Fibroblast of skin of scalp (primary cell): ENCODE data around the gene LACRT.

Source experiments
- DNase-seq: peaks from one replicate; pipeline ENCODE4 v3.0.0-alpha.2; 2013

Gene LACRT

GRCh38 chr12:54598970-54599369 is 35.7 kb downstream of the LACRT start:
- no peak for DNase-seq

DNA sequence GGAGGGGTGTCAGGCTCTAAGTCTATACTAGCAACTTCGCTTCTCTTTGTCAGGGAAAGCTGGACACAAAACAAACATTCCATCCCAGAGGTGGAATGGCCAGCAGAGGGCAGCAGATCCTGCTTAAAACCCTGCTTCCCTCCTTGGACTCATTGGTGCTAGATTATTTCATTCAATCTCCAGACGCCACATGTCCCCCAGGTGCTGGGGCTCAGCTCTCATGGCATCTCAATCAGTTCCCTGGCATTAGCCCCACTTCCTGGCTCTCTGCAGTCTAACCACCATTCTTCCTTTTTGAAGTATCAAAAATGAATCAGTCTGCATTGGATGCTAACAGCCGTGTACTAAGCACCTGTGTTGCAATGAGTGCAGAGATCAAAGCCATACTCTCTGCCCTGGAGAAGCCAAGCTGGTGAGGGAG is 38.2 kb downstream of the LACRT start:
- DNase-seq = peak; percentile 47

DNA sequence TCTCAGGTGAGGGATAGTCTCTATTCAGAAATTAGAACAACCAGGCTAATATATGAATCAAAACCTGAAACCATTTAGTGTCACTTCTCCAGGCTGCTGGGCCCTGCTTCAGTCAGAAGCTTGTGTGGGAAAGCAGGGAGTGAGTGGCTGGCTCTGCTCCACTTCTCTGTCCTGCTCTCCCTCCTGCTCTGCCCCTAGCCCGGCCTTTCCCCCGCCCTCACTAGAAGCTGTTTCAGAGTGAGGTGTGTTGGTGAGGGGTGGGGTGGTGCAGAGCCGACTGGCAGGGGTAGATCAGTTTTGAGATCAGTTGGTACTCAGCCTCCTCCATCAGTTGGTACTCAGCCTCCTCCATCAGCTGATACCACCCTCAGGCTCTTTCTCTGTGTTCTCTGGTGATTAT is 39.2 kb downstream of the LACRT start:
- no peak for DNase-seq

DNA sequence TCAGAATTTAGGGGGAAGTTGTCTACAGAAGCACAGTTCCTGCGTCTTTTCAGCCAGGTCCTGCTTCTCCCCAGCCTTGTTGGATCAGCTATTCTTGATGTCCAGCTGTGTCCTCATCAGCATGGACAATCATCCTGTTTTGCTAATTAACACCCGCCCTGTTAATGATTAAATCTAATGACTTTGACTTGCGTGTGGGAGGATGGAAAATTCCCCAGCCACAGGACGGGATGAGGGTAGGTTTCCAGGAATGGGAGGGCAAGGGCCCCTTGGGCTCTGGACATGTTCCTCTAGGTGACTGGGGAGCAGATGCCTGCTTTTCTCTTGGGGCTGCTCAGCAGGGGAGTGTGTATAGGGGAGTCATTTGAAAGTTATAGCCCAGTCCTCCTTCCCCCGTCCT is 41.0 kb downstream of the LACRT start:
- DNase-seq = no peak

- DNase-seq = no peak
These were observed 41.6 kb downstream of the LACRT start for GRCh38 chr12:54593135-54593534.

DNA sequence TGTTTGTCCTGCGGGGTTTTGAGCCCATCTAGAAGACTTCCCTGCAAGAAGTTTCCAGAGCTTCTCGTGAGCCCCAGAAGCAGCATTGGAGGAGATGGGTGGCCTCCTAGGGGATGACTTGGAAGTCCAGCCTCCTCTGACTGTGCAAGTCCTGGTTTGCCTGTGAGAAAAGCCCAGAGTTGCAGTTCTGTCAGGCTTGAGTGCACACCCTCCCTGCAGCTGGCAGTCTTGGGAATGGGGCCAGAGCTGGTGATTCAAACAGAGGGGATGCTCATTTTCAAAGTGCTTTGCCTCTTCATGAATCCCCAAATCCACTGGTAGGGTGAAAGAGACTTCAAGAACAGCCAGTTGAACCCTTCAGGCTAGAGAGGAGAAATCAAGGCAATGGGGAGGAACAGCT is 42.4 kb downstream of the LACRT start:
- no peak for DNase-seq

DNA sequence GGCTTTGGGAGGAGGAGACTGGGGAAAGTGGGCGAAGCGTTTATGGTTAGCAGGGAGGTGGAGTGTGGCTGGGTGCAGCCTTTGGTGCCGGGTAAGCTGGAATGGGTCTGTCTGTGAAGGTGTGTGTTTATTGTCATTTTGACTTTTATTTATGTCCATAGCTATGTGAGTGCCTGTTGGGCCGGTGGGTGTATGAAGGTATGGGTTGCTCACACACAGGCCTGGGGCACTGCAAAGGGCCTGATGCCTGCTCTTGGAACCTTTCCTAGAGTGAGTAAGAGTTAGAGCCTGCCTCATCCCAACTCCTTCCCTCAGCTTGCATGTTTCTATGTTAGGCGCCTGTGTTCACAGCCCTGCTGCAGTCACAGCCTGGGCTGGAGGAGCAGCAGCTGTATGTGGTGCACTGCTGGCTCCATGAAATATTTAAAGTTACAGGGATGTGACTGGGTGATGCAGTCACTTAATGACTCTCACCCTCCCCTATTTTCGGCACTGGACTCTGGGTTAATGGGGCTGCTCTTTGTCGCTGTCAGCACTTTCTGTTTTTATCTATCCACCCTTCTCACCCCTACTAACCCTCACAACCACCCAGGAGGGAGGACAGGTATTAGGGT is 43.6 kb downstream of the LACRT start:
- no peak for DNase-seq

DNA sequence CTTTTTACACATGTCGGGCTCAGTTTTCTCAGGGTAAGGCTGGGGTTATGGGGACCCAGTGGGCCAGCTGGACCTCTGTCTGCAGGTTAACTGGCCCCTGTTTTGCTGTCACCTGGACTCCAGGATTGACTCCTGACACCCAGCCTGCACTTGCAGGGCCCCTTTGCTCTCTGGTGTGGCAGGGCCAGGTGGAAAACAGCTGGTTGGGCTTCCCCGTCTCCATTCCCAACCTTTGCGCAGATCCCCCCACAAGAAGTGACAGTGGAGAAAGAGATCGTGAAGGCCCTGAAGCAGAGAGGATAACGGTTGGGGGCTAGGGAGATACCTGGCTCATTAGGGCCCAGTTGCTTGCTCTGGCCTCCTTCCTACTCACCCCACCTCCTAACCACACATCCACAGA is 44.7 kb downstream of the LACRT start:
- no peak for DNase-seq

DNA sequence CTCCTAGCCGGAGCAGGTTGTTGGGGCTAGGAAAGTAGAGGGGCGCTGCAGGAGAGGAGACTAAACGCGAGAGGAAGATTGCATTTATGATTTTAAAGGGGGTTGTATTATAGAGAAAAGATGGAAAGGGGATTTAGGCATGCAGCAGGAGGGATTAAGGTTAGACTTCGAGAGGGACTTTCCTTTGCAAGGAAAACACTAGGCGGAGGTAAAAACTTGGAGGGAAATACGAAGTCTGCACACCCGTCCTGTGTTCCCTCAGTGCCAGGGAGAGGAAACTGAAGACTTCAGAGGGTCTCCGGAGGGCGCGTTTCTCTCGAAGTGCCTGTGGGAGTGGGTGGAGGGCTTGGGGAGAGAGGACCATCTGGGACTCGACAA is 45.8 kb downstream of the LACRT start:
- no peak for DNase-seq

- no peak for DNase-seq
These were observed 46.4 kb downstream of the LACRT start, which contains the start of gene PPP1R1A for GRCh38 chr12:54588110-54588889. Gene PPP1R1A, minus strand, starts transcription at chr12:54588659. Its CDS starts 171 bp downstream, at chr12:54588488.

DNA sequence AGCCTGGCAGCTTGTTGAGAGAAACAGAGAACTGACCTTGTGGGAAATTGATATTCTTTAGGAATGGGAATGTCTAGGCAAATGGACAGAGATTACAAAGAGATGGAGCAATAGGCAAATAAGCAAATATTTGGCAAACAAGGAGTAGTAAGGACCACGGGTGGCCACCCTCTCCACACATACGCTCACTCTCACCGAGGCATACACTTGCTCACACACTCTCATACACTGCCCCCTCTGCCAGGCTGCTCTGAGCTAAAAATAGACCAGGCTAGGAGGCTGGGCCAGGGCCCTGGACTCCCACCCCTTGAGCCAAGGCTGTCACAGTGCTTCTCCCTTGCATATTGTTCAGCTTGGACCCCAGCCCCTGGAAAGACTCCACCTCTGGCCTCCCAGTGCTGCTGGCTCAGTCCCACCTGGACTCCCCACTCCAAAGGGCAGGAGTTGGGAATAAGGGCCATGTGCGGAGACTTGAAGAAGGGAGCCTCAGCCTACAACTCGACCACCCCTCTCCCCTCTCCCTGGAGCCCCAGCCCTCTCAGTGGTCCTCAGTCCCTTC is 47.3 kb downstream of the LACRT start:
- no peak for DNase-seq

- no peak for DNase-seq
These were observed 48.1 kb downstream of the LACRT start for GRCh38 chr12:54586620-54587019.

- DNase-seq = no peak
These were observed 49.5 kb downstream of the LACRT start for GRCh38 chr12:54585243-54585642.

DNA sequence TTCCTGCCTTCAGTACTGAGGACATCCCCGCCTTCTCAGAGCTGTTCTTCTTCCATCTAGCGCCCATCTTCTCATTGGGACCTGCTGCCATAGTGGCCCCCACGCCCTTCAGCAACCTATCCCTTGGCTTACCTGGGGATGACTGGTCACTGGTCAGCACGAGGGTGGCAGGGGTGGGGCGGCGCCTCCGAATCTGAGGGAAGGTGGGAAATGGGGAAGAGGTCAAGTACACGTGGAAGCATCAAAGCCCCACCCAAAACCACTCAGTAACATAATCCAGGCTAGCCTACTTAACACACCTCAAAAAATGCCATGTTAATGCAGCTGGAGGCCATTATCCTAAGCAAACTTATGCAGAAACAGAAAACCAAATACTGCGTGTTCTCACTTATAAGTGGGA is 50.6 kb downstream of the LACRT start:
- no peak for DNase-seq

DNA sequence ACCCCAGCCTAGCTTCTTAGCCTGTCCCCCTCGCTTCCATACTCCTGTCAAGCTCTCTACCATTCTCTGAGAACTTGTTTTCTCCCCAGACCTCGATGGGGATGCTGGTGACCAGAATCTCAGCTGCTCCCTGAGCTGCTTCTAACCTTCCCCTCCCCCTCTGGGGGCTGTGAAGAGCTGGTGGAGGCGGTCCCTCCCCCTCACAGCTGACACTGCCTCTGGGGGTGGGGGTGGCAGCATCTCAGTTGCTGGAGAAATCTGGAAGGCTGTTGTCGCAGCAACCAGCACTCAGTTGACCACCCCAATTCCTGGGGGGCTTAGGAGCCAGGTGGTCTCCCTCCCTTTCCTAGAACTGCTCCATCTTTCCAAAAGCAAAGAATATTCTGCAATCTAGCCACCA is 51.0 kb downstream of the LACRT start:
- no peak for DNase-seq

- DNase-seq = no peak
These were observed 53.3 kb downstream of the LACRT start for GRCh38 chr12:54581412-54581811.
